GM12874 (cell line): ENCODE results near the gene CNP.

Experiments used
- TF ChIP-seq, protein P1 (sequence below): IDR thresholded peaks from 2 replicates; pipeline ENCODE4 v1.5.1; 2011; ENCODE audit warnings: low read depth, mild to moderate bottlenecking, control low read depth, low read length, moderate library complexity; ENCODE audit not compliant: insufficient read depth

Gene CNP

DNA sequence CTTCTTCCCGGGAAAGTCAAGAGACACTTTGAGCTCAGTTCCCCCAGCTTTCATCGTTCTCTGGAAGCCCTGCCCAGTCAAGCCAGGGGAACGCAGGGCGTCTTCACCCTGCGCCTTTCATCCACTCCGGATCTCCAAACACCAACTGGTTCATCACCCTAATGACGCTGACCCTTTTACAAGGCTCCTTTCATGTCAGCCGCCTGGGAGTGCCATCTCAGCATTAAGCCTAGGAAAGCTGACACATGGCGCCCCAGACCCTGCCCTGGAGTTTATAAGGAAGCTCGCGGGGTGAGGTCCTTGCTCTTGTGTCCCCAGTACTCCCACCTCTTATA, 51.2 kb downstream of the CNP start:
- TF ChIP-seq, protein P1, sequence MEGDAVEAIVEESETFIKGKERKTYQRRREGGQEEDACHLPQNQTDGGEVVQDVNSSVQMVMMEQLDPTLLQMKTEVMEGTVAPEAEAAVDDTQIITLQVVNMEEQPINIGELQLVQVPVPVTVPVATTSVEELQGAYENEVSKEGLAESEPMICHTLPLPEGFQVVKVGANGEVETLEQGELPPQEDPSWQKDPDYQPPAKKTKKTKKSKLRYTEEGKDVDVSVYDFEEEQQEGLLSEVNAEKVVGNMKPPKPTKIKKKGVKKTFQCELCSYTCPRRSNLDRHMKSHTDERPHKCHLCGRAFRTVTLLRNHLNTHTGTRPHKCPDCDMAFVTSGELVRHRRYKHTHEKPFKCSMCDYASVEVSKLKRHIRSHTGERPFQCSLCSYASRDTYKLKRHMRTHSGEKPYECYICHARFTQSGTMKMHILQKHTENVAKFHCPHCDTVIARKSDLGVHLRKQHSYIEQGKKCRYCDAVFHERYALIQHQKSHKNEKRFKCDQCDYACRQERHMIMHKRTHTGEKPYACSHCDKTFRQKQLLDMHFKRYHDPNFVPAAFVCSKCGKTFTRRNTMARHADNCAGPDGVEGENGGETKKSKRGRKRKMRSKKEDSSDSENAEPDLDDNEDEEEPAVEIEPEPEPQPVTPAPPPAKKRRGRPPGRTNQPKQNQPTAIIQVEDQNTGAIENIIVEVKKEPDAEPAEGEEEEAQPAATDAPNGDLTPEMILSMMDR = no peak

DNA sequence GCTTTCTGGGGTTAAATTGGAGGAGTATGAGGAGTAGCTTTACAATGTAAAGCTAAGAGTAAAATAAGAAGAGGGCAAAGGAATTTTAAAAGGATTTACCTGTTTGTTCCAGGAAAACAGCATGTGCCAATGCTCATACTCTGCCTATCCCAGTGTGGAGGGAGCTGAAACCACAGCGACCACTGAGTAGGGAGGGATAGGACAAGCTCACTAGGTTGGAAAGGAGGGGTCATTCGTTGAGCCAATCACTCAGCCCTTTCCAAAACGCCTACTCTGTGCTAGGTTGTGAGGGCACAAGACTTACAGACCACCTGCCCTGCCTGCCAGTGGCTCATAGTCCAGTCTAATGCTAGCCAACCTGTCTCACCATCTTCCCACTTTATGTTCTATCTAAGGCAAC, 51.7 kb downstream of the CNP start:
- TF ChIP-seq, protein P1 = no peak

DNA sequence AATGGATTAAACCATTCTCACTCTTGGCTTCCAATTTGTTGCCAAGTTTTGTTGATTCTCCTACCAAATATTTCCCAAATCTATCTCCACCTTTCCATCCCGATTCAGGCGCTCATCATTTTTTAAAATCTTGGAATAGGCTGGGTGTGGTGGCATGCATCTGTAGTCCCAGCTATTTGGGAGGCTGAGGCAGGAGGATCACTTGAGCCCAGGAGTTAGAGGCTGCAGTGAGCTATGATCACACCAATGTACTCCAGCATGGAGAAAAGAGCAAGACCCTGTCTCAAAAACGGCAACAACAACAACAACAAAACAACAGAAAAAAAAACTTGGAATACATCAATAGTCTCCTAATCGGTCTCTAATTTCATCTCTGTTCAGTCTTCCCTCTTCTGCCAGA, 52.4 kb downstream of the CNP start:
- TF ChIP-seq, protein P1 = no peak

DNA sequence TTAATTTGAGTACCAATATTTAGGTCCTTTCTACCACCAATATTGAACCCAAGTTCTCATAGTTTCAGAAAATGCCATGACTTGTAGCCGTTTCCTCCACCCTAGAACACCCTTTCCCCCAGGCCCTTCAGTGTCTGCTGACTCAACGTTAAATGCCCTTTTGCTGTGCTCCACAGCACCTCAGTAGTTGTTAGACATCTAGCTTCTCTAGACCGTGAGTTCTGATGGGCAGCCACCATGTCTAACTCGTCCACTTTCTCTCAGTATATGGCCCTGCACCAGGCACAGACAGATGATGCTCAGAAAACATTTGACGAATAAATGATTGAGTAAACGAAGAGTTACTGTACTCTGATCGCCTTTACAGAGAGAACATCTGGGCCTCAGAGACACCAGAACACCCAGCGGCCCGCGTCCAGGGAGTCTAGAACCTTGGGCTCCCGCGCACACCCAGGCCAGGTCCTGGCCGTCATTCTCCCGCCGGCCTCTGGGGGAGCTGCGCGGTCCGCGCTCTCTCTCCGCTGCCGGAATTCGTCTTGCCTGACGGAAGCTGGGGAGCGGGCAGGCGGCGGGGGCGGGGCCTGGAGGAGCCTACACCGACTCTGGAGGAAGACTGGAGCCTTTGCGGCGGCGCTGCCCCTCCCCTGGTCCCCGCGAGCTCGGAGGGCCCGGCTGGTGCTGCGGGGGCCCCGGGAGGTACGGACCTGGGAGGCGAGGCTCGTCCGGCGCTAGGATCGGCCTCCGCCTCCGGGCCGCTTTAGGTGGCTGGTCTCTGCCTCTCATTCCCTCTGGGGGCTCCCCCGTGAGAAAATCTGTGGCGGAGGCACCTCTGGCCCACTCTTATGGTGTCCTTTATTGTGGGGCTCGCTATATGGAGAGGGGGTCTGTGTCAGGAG, 53.2 kb downstream of the CNP start, which contains the start of gene NKIRAS2:
Gene NKIRAS2 (plus strand): TSS at position 582 of the 896 bp plus-strand sequence. CDS start 1,488 bp downstream, outside the sequence.
- TF ChIP-seq, protein P1 = peak; percentile 97

DNA sequence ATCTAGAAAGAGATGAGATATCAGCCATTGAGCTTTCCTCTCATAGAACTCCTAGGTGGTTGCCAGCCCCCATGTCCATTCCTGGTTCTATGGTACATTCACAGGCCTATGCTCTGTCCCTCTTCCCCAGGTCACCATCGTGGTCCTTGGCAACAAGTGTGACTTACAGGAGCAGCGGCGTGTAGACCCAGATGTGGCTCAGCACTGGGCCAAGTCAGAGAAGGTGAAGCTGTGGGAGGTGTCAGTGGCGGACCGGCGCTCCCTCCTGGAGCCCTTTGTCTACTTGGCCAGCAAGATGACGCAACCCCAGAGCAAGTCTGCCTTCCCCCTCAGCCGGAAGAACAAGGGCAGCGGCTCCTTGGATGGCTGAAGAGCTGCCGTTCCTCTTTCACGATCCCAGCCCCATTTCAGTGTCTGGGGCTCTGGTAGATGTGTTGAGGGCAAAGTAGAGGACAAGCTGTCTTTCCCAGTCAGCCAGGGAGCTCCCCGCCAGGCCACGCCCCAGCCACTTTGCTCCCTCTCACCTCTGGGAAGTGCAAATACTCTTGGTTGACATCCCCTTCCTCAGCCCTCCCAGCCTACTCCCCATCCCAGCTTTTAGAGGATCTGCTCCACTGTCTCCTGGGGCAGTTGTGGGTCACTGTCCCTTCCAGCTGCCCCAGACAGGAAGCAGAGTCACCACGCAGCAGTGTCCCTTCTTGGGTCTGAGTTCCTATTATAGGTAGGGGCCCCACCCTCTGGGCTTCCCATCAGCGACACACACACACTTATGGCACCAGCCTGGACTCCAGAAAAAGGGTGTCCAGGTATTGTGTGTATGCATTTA, 57.1 kb downstream of the CNP start:
- TF ChIP-seq, protein P1 = no peak

DNA sequence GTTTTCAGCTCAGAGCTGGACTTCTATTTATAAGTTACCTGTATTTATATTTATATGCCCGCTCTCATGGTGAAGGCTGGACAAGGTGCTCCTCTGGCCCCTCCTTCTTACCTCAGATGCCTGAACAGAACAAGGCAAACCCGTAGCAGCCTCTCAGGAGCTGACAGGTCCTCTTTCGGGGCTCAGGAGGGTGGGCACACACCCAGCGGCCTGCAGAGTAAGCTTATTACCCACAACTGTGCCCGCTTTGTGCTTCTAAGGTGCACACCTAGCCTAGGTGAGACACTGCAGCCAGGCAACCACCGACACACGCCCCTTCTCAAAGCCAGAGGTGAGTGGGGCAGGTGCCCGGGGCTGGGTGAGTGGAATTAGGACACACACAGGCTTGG, 58.6 kb downstream of the CNP start:
- TF ChIP-seq, protein P1 = no peak

DNA sequence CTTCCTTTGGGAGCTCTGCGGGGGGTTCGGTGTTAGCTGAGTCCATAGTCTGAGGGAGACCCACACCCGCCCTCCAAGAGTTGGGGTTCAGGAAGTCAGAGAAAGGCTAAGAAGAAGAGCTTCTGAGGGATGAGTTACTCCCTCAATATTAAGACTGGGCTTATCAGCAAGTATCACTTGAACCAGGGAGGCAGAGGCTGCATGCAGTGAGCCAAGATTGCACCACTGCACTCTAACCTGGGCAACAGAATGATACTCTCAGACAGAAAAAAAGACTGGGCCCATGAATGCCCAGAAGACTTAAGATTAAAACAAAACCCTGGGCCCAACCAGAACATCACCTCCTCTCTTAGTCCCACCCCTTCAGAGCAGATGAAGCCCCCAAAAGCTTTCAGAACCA, 59.3 kb downstream of the CNP start:
- TF ChIP-seq, protein P1 = no peak
